H7 (cell line): ENCODE results near the gene TSPAN4. TPM values are rescaled to one million over a fixed set of nuclear protein-coding genes. Genes with fewer than 3 reads are reported as not detected.

Experiments
- DNase-seq: peaks from one replicate; pipeline ENCODE4 v3.0.0; 2012
- H3K27me3 ChIP-seq: 2 replicates; pipeline ENCODE4 v1.6.0; 2011; ENCODE audit warnings: mild to moderate bottlenecking, low read length; ENCODE audit not compliant: control insufficient read depth, insufficient read depth
- H3K36me3 ChIP-seq: replicated peaks from 2 replicates; pipeline ENCODE4 v1.5.1; 2011; ENCODE audit warnings: low read length; ENCODE audit not compliant: control insufficient read depth, insufficient read depth
- H3K4me3 ChIP-seq: 2 replicates; pipeline ENCODE4 v1.5.1; 2011; ENCODE audit warnings: low read depth, mild to moderate bottlenecking, control low read depth, low read length, moderate library complexity; ENCODE audit not compliant: insufficient read depth
- total RNA-seq: library from RNA; depleted of rRNA; stranded (reverse); fragments of >200 nt; shearing (Covaris generic); gene quantifications from 2 replicates; pipeline ENCODE4 v1.2.3, GENCODE V29; 2014

The TSPAN4 gene
- total RNA-seq, 1 experiment from 2014 or later: 117 TPM

DNA sequence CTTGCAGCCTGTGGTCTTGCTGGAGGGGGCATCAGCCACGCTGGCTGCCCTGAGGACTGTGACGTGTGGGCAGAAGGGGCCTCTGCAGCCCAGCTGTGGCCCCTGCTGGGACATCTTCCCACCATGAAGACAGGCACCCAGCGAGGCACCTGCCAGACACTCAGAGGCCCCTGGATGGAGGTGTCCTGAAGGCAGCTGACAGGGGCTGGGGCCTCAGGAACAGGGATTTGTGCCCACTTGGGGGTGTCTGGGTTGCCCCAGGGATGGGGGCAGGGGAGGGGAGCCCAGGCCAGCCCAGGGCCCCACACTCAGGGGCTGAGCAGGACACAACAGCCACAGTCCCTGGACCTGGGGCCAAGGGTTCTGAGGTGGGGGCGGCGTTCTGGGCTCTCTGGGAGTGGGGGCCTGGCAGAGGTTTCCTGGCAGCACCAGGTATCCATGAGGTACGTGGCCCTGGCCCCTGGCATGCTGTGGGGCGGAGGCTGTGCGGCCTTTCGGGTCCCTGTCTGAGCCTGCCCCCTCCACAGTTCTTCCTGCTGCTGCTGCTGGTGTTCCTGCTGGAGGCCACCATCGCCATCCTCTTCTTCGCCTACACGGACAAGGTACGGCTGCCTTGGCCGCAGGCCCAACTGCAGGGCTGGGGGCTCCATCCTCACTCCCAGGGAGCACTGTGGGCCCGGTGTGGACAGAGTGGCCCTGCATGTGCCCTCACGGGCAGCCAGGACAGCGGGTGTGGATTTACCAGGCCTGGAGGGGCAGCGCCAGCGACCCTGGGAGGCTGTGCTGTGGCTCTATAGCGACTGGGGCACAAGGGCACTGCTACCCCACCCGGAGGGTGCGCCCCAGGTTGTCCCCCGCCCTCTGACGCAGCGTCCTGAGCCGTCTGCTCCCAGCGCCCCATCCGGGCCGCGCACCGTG lies 21.5 kb downstream of the TSPAN4 start:
- peak; percentile 73 for DNase-seq
- no peak overlapping the region for H3K4me3 ChIP-seq
- no peaks in the 10 kb centered on the region for H3K27me3 ChIP-seq
- no peaks in the 10 kb centered on the region; the same call in 1 of the 2 replicates for H3K36me3 ChIP-seq

DNA sequence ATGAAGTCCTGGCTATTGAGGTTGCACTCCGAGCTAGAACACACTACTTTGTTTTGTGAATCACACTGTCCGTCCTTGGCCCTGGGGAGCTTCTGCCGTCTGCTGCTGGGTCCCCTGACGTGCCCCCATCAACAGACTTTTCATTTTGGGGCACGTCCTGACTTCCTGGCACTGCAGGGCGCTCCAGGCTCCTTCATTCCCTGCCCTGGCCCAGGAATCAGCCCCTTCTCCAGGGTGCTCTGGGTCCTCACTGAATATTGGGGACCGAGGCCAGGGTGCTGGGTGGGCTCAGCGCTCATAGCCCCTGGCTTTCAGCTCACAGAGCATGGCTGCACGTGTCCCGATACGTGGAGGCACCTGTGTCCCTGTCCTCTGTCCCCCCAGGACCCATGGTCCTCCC lies 22.2 kb downstream of the TSPAN4 start:
- Histone ChIP-seq H3K4me3 (no peak overlapping the region), H3K36me3 (no peaks in the 10 kb centered on the region; the same call in 1 of the 2 replicates), H3K27me3 (no peaks in the 10 kb centered on the region)
- no peak for DNase-seq

DNA sequence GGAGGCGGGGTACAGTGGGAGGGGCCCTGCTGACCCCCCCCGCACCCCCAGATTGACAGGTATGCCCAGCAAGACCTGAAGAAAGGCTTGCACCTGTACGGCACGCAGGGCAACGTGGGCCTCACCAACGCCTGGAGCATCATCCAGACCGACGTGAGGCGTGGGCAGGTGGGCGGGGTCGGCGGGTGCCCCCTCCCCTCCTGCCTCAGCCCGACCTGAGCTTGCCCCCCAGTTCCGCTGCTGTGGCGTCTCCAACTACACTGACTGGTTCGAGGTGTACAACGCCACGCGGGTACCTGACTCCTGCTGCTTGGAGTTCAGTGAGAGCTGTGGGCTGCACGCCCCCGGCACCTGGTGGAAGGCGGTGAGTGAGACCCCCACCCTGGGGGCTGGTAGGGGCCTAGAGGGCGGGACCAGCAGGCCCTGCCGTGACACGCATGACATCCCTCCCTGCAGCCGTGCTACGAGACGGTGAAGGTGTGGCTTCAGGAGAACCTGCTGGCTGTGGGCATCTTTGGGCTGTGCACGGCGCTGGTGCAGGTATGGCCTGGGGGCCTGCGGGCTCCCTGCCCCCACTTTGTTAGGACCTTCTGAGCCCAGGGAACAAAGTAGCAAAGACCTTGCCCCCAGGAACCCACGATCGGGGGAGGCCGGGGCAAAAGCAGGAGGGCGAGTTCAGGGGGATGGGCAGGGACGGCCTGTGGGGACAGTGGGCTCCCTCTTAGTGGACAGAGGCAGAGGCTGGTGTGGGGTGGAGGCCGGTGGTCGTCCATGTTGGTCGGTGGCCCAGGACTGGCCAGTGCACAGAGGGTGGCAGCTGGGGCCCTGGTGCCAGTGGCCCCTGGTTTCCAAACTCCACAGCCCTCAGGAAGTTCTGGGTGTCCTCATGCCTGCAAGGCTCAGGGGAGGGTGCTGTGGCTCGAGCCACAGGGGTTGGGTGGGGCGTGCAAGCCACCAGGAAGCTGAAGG lies 23.1 kb downstream of the TSPAN4 start:
- Histone ChIP-seq H3K4me3 (no peak overlapping the region), H3K27me3 (no peaks in the 10 kb centered on the region), H3K36me3 (no peaks in the 10 kb centered on the region; the same call in 1 of the 2 replicates)
- peak; percentile 68 for DNase-seq

DNA sequence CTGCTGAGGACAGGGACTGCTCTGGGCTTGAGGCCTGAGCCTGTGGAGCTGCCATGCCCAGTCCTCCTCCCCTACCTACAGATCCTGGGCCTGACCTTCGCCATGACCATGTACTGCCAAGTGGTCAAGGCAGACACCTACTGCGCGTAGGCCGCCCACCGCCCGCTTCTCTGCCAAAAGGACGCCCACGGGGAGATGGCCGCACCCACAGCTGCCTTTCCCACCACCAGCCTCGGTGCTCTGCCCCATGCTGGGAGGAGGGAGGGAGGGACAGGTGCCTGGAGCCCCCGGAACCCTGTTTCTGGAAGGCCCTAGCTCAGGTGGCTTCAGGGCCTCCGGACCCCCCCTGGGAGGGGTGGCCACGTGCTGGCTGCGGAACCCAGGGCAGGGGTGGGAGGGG lies 23.8 kb downstream of the TSPAN4 start:
- no peaks in the 10 kb centered on the region; the same call in 1 of the 2 replicates for H3K36me3 ChIP-seq
- peak; percentile 74 for DNase-seq
- no peak overlapping the region for H3K4me3 ChIP-seq
- H3K27me3 ChIP-seq: no peaks in the 10 kb centered on the region

DNA sequence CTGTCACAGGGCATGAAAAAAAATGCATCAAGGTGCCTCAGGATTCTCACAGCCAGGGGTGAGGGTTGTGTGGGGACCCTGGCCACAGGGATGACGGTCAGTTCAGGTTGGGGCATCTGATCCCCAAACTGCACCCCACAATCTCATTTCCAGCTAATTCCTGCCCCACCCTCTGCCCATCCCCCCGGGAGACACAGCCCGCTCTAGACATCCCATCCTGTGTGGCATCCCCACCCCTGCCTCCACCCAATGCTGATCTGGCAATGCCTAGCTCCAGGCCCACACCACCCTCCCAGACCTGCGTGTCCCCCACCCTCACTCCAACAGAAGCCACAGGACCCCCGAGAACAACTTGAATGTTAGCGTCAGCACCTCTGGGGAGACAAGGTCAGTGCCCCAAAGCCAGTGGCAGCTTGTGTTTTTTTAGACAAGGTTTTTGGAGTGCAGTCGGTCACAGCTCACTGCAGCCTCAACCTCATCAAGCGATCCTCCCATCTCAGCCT lies 25.3 kb downstream of the TSPAN4 start:
- no peaks in the 10 kb centered on the region for H3K27me3 ChIP-seq
- DNase-seq: no peak
- no peak overlapping the region for H3K4me3 ChIP-seq
- no peaks in the 10 kb centered on the region; the same call in 1 of the 2 replicates for H3K36me3 ChIP-seq

DNA sequence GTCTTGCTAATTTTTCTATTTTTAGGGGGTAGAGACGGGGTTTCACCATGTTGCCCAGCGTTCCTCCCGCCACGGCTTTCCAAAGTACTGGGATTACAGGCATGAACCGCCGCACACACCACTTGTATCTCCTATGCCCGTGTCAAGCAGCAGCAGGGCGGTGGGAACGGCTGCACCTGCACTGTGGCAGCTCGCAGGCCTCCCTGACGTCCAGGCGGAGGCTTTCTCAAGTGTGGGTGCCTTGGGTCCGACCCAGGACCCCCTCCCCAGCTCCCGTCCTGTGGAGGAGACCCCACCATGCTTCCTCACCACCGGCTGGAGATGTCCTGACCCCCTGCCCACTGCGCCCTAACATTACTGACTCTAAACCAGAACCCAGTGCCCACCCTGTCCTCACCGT lies 25.7 kb downstream of the TSPAN4 start:
- no peak for DNase-seq
- Histone ChIP-seq H3K4me3 (no peak overlapping the region), H3K36me3 (no peaks in the 10 kb centered on the region; the same call in 1 of the 2 replicates), H3K27me3 (no peaks in the 10 kb centered on the region)

DNA sequence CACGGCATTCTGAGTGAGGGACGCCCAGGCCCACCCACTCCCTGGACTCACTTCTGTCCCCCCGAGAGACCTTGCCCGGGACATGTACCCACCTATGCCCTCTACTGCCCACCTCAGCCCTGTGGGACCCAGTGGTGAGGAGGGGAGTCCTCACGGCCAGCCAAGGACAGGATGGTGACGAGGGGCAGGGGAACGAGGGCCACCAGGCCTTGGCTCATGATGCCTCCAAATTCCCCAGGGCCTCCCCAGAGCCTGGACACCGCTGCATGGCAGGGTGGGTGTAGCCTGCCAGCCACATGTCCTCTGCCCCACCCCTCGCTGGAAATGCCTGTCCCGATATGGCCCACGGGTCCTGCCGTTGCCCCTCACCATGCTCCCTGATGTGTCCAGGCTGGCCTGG lies 26.1 kb downstream of the TSPAN4 start:
- Histone ChIP-seq H3K27me3 (no peaks in the 10 kb centered on the region), H3K36me3 (no peaks in the 10 kb centered on the region; the same call in none of the 2 replicates), H3K4me3 (no peak overlapping the region)
- no peak for DNase-seq

DNA sequence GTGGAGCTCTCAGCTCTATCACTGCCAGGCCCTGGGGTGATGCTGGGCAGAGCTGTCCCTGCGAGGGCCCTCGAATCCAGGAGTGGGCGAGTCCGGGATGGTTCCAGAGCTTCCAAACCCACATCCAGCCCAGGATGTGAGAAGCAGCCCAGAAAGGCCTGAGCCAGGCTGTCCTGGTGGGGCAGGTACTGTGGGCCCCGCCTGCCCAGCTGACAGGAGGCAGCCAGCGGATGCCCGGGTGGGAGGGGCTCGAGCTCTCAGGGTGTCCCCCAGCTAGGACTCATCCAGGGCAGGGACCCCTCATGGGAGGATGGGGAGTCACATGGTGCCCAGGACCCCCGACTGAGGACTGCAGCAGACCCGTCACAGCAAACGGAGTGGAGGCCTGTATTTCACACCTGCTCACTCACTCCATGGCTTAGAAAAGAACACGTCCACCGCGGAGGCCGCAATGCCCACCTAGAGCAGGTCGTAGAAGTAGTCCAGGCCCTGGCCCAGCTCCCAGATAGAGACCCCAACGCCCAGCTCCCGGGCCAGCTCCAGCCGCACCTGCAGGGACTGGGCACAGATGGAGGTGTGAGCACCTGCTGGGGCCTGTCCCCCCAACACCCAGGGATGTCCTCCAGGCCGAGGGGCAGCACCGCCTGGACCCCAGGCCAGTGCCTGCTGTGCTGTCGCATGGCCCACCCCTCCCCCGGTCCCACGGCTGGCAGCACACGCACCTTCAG lies 26.9 kb downstream of the TSPAN4 start:
- H3K36me3 ChIP-seq: no peaks in the 10 kb centered on the region; the same call in none of the 2 replicates
- no peak overlapping the region for H3K4me3 ChIP-seq
- peak; percentile 69 for DNase-seq
- H3K27me3 ChIP-seq: no peaks in the 10 kb centered on the region

DNA sequence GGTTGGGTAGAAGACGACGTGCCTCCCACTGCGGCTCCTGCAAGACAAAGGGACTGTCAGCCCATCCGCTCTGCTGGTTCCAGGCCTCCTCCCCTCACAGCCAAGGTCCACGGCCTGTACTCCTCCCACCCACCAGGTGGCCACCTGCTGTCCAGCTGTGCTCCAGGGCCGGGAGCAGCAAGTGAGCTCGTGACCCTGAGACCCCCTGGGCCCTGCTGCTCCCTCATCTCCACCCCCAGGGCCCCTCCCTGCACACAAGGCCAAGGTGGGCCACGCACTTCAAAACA lies 27.4 kb downstream of the TSPAN4 start:
- DNase-seq: peak; percentile 88
- Histone ChIP-seq H3K36me3 (no peaks in the 10 kb centered on the region; the same call in none of the 2 replicates), H3K27me3 (no peaks in the 10 kb centered on the region), H3K4me3 (no peak overlapping the region)

DNA sequence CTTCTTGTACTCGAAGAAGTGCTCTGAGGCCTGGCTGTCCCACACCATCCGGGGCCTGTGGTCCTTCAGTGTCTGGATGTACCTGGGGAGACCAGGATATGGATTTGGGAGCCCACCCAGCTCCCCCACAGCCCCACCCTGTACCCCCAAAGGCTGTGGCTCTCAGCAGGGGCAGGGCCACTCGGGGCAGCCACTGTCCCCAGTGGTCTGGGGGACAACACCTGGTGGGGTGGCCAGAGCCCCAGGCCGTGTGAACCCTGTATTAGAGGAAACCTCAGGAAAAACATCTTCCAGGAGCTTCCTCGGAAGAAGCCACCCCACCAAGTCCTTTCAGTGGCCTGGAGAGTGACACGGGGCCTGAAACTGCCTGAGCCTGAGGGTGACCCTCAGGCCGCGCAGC lies 27.8 kb downstream of the TSPAN4 start:
- DNase-seq: no peak
- H3K4me3 ChIP-seq: no peak overlapping the region
- H3K27me3 ChIP-seq: no peaks in the 10 kb centered on the region
- no peaks in the 10 kb centered on the region; the same call in none of the 2 replicates for H3K36me3 ChIP-seq

DNA sequence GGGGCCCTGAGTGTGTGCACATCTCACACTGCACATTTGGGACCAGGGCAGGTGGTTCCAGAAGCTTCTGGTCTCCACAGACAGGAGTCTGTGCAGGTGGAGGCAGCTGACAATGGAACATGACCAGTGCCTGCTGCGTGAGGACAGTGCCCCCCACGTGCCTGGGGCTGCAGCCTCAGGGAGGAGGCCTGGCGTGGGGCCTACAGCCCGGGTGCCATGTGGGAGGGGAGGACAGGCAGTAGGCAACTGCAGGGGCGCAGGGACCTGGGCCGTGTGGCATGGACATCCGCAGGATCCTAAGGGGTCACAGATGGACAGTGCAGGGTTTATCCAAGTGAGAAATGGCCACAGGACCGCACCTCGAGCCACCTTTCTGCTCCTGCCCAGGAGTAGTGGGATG lies 28.8 kb downstream of the TSPAN4 start:
- no peak for DNase-seq
- H3K27me3 ChIP-seq: no peaks in the 10 kb centered on the region
- H3K36me3 ChIP-seq: peaks cover 2% of the 10 kb centered on the region
- H3K4me3 ChIP-seq: no peak overlapping the region

DNA sequence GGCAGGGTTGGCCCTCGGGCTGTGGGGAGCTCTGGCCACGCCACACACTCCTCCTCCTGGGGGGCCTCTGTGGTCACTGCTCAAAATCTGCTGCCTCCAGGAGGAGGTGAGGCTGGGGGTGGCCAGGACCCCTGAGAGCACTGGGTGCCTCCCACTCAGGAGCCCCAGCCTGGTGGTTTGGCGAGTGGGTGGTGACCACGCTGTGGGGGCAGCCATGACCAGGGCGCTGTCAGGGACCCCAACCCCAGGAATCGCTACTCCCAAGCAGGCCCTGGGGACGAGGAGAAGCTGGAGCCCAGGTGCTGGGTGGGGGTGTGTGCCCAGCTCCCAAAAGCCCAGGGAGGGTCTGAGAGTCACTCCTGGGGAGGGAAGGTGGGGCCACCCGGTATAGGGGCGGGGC lies 30.1 kb downstream of the TSPAN4 start:
- Histone ChIP-seq H3K27me3 (no peaks in the 10 kb centered on the region), H3K4me3 (no peak overlapping the region), H3K36me3 (peaks cover 2% of the 10 kb centered on the region)
- DNase-seq: peak; percentile 69

DNA sequence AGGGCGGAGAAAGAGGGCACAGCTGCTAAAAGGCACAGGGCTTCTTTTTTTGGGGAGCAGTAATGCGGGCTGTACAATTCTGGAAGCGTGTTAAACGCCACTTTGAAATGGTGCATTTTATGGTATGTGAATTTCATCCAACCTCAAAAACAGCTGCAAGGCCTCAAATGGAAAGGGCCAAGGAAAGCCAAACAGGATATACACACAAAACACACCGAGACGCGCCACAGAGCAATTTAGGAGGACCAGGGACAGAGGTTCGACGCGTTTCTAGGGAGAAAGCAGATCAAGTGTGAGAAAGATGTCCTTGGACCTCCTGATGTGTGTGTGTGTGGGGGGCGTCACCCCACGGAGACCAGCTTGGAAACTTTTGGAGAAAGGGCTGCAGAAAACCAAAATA lies 31.1 kb downstream of the TSPAN4 start:
- Histone ChIP-seq H3K4me3 (no peak overlapping the region), H3K36me3 (peaks cover 2% of the 10 kb centered on the region), H3K27me3 (no peaks in the 10 kb centered on the region)
- DNase-seq: no peak

DNA sequence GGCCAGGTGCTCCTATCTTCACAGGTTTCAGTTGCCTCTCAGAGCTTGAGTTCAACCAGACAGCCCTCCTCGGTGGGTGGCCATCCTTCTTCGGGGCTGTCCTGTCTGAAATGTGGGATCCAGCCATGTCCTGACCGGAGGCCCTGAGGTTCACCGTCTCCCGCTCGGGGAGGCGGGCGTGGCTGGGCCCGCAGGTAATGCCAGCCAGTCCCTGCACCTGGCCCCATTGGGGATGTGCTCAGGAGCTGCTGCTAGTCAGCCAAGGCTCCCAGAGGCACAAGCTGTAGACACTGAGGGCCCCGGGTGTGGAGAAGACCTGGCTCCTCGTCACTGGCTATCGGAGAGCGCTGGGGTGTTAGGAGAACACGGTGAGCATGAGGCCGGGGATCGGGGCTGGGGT lies 32.6 kb downstream of the TSPAN4 start:
- H3K4me3 ChIP-seq: no peak overlapping the region
- peaks cover 4% of the 10 kb centered on the region for H3K36me3 ChIP-seq
- no peak for DNase-seq
- H3K27me3 ChIP-seq: no peaks in the 10 kb centered on the region
